ENCODE measurements around the gene PIK3R4. TPM values are rescaled to one million over a fixed set of nuclear protein-coding genes. Genes with fewer than 3 reads are reported as not detected.

Gene PIK3R4
- total RNA-seq, 1 experiment from 2014 or later = 47.3 TPM

DNA sequence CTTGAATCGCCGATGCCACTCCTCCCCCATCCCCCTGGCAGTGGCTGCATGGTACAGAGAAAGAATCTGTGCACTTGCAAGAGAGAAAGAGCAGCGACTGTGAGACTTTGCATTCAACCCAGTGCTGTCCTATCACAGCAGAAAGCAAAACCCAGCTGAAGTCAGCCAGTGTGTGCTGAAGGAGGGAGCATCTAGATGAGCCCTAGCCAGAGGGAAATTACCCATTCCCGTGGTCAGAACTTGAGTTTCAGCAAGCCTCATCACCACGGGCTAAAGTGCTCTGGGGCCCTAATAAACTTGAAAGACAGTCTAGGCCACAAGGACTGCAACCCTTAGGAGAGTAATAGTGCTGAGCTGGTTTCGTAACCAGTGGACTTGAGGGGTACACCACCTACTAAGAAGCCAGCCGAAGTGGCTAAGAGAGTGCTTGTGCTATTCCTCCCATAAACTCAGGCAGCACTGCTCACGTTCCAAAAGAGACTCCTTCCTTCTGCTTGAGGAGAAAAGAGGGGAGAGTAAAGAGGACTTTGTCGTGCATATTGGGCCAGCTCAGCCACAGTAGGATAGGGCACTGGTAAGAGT lies 15.2 kb upstream of the PIK3R4 start:
- no peak for DNase-seq
- H3K9me3 Mint-ChIP-seq (ENCODE audit: low read depth, unreplicated experiment) = no peaks in the 10 kb centered on the region
- CTCF ChIA-PET = interaction anchor here (1.0 to 4.3 kb wide), 3 partner anchors 12 to 132 kb away, joined by 3 to 44 read pairs (median 6); partner anchors contain the start of gene ATP2C1
- H3K27ac Mint-ChIP-seq (ENCODE audit: unreplicated experiment) = no peak overlapping the region
- BruUV-seq (replicated peaks) = no TSS peak
- no peaks in the 10 kb centered on the region for H3K27me3 Mint-ChIP-seq (ENCODE audit: unreplicated experiment)
- intact Hi-C loops (cut with micrococcal nuclease; ENCODE audit: unreplicated experiment) = loop anchor here (2.0 kb wide), 1 partner anchor 89 kb away; no protein-coding TSS in a partner anchor
- TF ChIP-seq, protein P1, sequence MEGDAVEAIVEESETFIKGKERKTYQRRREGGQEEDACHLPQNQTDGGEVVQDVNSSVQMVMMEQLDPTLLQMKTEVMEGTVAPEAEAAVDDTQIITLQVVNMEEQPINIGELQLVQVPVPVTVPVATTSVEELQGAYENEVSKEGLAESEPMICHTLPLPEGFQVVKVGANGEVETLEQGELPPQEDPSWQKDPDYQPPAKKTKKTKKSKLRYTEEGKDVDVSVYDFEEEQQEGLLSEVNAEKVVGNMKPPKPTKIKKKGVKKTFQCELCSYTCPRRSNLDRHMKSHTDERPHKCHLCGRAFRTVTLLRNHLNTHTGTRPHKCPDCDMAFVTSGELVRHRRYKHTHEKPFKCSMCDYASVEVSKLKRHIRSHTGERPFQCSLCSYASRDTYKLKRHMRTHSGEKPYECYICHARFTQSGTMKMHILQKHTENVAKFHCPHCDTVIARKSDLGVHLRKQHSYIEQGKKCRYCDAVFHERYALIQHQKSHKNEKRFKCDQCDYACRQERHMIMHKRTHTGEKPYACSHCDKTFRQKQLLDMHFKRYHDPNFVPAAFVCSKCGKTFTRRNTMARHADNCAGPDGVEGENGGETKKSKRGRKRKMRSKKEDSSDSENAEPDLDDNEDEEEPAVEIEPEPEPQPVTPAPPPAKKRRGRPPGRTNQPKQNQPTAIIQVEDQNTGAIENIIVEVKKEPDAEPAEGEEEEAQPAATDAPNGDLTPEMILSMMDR (IDR thresholded peaks at IDR 0.05; ENCODE audit: unreplicated experiment) = no peak
- H3K4me1 Mint-ChIP-seq (ENCODE audit: low read depth, unreplicated experiment) = peaks cover 17% of the 10 kb centered on the region
- no peak overlapping the region for H3K4me3 Mint-ChIP-seq (ENCODE audit: low read depth, unreplicated experiment)
- H3K36me3 Mint-ChIP-seq (ENCODE audit: insufficient read depth, unreplicated experiment) = no peaks in the 10 kb centered on the region

DNA sequence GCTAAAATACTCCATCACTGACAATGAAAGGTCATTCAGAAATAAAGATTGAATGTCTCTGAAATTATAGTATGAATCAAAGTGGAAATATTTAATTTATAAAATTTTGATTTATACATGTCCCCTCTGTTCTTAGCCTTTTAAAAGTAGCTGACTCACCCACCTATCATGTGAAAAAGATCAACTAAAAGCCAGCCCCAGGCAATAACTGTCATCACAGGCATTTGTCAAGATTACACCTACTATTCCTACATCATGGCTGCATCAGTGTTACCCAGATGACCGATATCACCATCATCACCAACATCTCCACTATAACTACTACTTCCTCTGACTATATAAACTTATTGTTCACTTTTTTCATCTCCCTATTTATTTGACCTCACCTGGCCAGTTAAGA lies 14.3 kb upstream of the PIK3R4 start:
- peak; percentile 46 for DNase-seq
- Mint-ChIP-seq H3K4me1 (ENCODE audit: low read depth, unreplicated experiment) (peaks cover 25% of the 10 kb centered on the region), H3K36me3 (ENCODE audit: insufficient read depth, unreplicated experiment) (no peaks in the 10 kb centered on the region), H3K4me3 (ENCODE audit: low read depth, unreplicated experiment) (no peak overlapping the region), H3K9me3 (ENCODE audit: low read depth, unreplicated experiment) (no peaks in the 10 kb centered on the region), H3K27ac (ENCODE audit: unreplicated experiment) (no peak overlapping the region), H3K27me3 (ENCODE audit: unreplicated experiment) (no peaks in the 10 kb centered on the region)
- TF ChIP-seq, protein P1 (IDR thresholded peaks at IDR 0.05; ENCODE audit: unreplicated experiment) = no peak
- no TSS peak for BruUV-seq (replicated peaks)
- intact Hi-C loops (cut with micrococcal nuclease; ENCODE audit: unreplicated experiment) = loop anchor here (2.0 kb wide), 1 partner anchor 90 kb away; no protein-coding TSS in a partner anchor
- CTCF ChIA-PET = interaction anchor here (0.8 to 4.3 kb wide), 3 partner anchors 23 to 133 kb away, joined by 3 to 44 read pairs (median 6); partner anchors contain the start of gene ATP2C1

DNA sequence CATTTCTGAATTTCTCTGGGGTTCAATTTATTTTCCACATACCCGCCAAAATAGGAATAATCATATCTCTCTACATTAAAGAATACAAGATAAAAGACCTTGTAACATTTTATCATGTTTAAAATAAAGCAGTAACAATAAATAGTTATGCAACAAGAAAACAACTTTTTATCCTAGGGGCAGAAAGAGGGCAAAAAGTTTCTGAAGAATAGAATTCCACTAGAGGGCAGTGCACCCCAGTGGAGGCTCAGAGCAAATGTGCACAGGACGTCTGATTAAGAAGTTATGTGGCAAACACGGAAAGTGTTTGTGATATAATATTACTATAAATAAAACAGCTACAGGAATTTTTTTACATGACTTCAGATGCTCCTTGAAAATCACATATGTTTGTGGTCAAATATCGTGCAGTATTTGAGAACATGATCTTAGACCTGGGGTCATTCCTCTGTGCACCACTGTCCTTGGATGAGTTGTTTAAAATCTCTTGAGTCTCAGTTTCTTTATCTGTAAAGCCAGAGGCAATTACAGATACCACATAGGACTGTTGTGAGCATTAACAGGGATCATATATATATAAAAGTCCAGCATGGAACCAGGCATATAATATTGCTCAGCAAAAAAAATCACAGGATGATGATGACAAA lies 13.2 kb upstream of the PIK3R4 start:
- Mint-ChIP-seq H3K4me3 (ENCODE audit: low read depth, unreplicated experiment) (no peak overlapping the region), H3K27me3 (ENCODE audit: unreplicated experiment) (no peaks in the 10 kb centered on the region), H3K9me3 (ENCODE audit: low read depth, unreplicated experiment) (no peaks in the 10 kb centered on the region), H3K36me3 (ENCODE audit: insufficient read depth, unreplicated experiment) (no peaks in the 10 kb centered on the region), H3K4me1 (ENCODE audit: low read depth, unreplicated experiment) (peaks cover 29% of the 10 kb centered on the region), H3K27ac (ENCODE audit: unreplicated experiment) (no peak overlapping the region)
- TF ChIP-seq, protein P1 (IDR thresholded peaks at IDR 0.05; ENCODE audit: unreplicated experiment) = peak; percentile 93
- intact Hi-C loops (cut with micrococcal nuclease; ENCODE audit: unreplicated experiment) = loop anchor here (1.0 to 5.0 kb wide), 4 partner anchors 91 to 267 kb away; partner anchors contain the start of genes ASTE1 and NEK11
- DNase-seq = peak; percentile 85
- BruUV-seq (replicated peaks) = no TSS peak
- CTCF ChIA-PET = interaction anchor here (0.6 to 4.3 kb wide), 5 partner anchors 24 to 170 kb away, joined by 3 to 44 read pairs (median 9); partner anchors contain the start of gene ATP2C1

DNA sequence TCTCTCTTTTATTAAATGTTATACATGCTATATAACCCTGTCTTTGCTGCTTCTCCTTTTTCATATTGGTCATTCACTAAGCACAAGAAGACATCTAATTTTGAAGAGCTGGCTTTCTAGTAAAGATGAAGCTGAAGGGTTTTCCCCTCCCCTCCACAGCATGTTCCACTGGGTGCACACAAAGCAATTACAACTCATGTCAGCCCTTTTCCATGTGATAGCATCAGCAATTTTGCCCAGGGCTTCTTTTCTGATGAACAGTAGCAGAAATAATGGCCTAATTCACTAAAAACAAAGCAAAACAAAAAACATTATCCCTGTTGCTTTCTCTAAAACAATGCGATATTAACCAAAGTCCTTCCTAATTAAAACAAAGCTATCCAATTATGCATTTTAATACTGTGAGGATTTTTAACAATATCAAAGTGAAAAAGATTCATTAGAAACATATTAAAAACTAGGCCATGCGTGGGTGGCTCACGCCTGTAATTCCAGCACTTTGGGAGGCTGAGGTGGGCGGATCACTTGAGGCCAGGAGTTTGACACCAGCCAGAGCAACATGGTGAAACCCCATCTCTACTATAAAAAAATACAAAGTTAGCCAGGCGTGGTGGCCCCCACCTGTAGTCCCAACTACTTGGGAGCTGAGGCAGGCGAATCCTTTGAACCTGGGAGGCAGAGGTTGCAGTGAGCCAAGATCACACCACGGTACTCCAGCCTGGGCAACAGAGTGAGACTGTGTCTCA lies 12.2 kb upstream of the PIK3R4 start:
- DNase-seq = no peak
- peaks cover 29% of the 10 kb centered on the region for H3K4me1 Mint-ChIP-seq (ENCODE audit: low read depth, unreplicated experiment)
- no peak overlapping the region for H3K27ac Mint-ChIP-seq (ENCODE audit: unreplicated experiment)
- CTCF ChIA-PET = interaction anchor here (0.6 to 4.3 kb wide), 4 partner anchors 92 to 143 kb away, joined by 6 to 44 read pairs (median 10); partner anchors contain the start of gene ATP2C1
- H3K36me3 Mint-ChIP-seq (ENCODE audit: insufficient read depth, unreplicated experiment) = no peaks in the 10 kb centered on the region
- intact Hi-C loops (cut with micrococcal nuclease; ENCODE audit: unreplicated experiment) = loop anchor here (1.0 to 5.0 kb wide), 3 partner anchors 135 to 269 kb away; partner anchors contain the start of genes ASTE1 and NEK11
- H3K27me3 Mint-ChIP-seq (ENCODE audit: unreplicated experiment) = no peaks in the 10 kb centered on the region
- no peak overlapping the region for H3K4me3 Mint-ChIP-seq (ENCODE audit: low read depth, unreplicated experiment)
- BruUV-seq (replicated peaks) = no TSS peak
- TF ChIP-seq, protein P1 (IDR thresholded peaks at IDR 0.05; ENCODE audit: unreplicated experiment) = no peak
- H3K9me3 Mint-ChIP-seq (ENCODE audit: low read depth, unreplicated experiment) = no peaks in the 10 kb centered on the region
